ENCODE results near the gene HEBP2.

- no peak for TF ChIP-seq CTCF (conservative IDR thresholded peaks at IDR 0.05; ENCODE audit: low read depth, low read length)
- TF ChIP-seq EZH2 (IDR thresholded peaks at IDR 0.05; ENCODE audit: low read length, unreplicated experiment) = no peak
These were observed 23.7 kb downstream of the HEBP2 start for GRCh38 chr6:138427701-138428100.
